Gastroesophageal sphincter (tissue), 3 donors: ENCODE results near the gene HOMER2.

Experiments
- POLR2AphosphoS5 ChIP-seq: sonication (generic); formaldehyde crosslinking; IDR thresholded peaks from one replicate; pipeline ENCODE4 v1.6.1; 2017; ENCODE audit warnings: antibody characterized with exemption
- TF ChIP-seq, protein P1 (sequence below), 4 experiments: fragments of 200-600 bp in 2 of 4; fragments of 450-650 bp in 2 of 4; sonication (generic) in 1 of 4; IDR thresholded peaks; one replicate each; pipeline ENCODE4 v1.5.1; 2017 to 2019; ENCODE audit warnings: antibody characterized with exemption in 4 of 4, mild to moderate bottlenecking in 2 of 4, moderate library complexity in 2 of 4

DNA sequence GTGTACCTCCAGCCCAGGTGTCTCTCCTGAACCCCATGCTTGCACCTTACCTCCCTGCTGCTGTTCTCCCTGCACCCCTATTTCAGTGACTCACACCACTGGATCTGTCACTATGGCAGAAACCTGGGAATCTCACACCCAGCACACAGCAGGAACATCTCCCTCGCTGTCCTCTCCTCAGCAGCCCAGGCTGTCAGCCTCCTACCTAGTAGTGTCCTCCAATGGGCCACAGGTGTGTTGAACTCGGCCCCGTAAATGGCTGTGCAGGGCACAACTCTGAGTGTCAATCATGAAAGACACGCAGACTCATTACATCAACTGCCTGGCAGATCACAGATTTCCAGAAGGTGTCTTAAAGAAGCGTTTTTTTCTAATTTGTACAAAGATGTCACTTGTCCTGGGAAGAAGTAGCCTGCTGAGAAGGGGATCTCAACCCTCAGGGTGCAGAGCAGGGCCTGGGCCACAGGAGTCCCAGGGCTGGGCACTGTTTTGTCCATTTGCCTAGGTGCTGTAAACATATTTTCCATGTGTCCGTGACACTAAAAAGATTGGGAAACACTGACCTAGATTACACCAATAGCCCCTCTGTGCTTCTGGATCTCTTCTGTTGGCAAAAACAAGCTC is 33.8 kb downstream of the HOMER2 start:
- TF ChIP-seq, protein P1, sequence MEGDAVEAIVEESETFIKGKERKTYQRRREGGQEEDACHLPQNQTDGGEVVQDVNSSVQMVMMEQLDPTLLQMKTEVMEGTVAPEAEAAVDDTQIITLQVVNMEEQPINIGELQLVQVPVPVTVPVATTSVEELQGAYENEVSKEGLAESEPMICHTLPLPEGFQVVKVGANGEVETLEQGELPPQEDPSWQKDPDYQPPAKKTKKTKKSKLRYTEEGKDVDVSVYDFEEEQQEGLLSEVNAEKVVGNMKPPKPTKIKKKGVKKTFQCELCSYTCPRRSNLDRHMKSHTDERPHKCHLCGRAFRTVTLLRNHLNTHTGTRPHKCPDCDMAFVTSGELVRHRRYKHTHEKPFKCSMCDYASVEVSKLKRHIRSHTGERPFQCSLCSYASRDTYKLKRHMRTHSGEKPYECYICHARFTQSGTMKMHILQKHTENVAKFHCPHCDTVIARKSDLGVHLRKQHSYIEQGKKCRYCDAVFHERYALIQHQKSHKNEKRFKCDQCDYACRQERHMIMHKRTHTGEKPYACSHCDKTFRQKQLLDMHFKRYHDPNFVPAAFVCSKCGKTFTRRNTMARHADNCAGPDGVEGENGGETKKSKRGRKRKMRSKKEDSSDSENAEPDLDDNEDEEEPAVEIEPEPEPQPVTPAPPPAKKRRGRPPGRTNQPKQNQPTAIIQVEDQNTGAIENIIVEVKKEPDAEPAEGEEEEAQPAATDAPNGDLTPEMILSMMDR (IDR thresholded peaks at IDR 0.05), result no peak
- no peak for TF ChIP-seq POLR2AphosphoS5
